ENCODE measurements around the gene RRP8. TPM values are rescaled to one million over a fixed set of nuclear protein-coding genes. Genes with fewer than 3 reads are reported as not detected.

RRP8 gene
- total and polyA plus RNA-seq, 2 of the 8 experiments (the other 6 are each of a cell fraction or from before 2014, with no cell fraction given) = 4.2 to 14.9 TPM

DNA sequence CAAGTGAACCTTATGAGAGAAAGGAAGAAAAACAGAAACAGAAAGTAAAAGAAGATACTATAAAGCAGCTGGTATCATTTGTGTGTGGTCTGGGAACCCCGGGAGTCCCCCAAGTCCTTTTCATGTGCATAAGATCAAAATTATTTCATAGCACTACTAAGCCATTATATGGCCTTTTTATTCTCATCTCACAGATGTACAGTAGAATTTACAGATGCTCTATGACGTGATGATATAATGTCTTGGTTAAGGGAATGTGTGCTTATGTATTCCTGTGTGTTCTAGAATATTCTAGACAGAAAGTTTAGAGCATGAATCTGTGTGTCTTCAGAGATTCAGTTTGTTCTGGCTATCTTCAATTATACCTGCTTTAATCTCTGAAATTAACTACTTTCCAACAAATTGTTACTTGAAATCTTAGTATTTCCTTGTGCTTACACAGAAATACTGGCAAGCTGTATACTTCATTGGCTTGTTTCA lies 24.4 kb upstream of the RRP8 start:
- Histone ChIP-seq H3K79me1 (ENCODE audit: low read depth, low read length) (no peaks in the 10 kb centered on the region; the same call in none of the 2 replicates), H4K20me1 (replicated peaks in 1 of 2; ENCODE audit: control insufficient read depth in 1 of 2, insufficient read depth in 2 of 2, low read length in 2 of 2) (peaks cover 5 to 10% of the 10 kb centered on the region in 2 experiments), H3K9ac (replicated peaks in 1 of 4; ENCODE audit: extremely low read depth in 1 of 4, low read depth in 3 of 4, low read length in 3 of 4) (no peak overlapping the region), H3K23me2 (ENCODE audit: low read depth, low read length) (peaks cover 12% of the 10 kb centered on the region), H3K4me1 (replicated peaks in 1 of 4; ENCODE audit: control insufficient read depth in 3 of 4, insufficient read depth in 4 of 4, low read length in 3 of 4) (peaks cover 0 to 6% (median 2%) of the 10 kb centered on the region in 4 experiments; a peak in 3 of 7 replicates), H2BK20ac (ENCODE audit: low read length) (no peak overlapping the region), H3K79me2 (ENCODE audit: control insufficient read depth in 1 of 2, insufficient read depth in 2 of 2, low read length in 2 of 2) (no peaks in the 10 kb centered on the region), H2BK120ac (replicated peaks; ENCODE audit: low read depth, low read length) (no peak overlapping the region), H3K14ac (ENCODE audit: insufficient read length) (no peak overlapping the region), H4K5ac (ENCODE audit: insufficient read length, low read depth, low read length) (no peak overlapping the region), H3K4ac (replicated peaks; ENCODE audit: insufficient read length, low read depth, low read length) (no peak overlapping the region), H3K36me3 (ENCODE audit: control insufficient read depth in 2 of 4, insufficient read depth in 4 of 4, low read length in 3 of 4) (peaks cover 0 to 3% (median 1%) of the 10 kb centered on the region in 4 experiments; a peak in 3 of 8 replicates), H2AK5ac (ENCODE audit: low read depth, low read length) (no peak overlapping the region), H2BK12ac (ENCODE audit: low read depth, low read length) (no peak overlapping the region), H3K4me2 (ENCODE audit: insufficient read depth in 1 of 2, low read depth in 2 of 2, low read length in 2 of 2) (no peak overlapping the region), H3K18ac (ENCODE audit: extremely low read depth, low read length) (no peak overlapping the region), H3K27me3 (replicated peaks in 1 of 4; ENCODE audit: control insufficient read depth in 3 of 4, extremely low read depth in 1 of 4, insufficient read depth in 3 of 4, low read length in 3 of 4) (peaks cover 13 to 43% (median 34%) of the 10 kb centered on the region in 4 experiments), H2AFZ (ENCODE audit: low read length) (no peak overlapping the region), H4K91ac (replicated peaks; ENCODE audit: insufficient read length, low read length) (no peak overlapping the region), H3K4me3 (ENCODE audit: extremely low read depth in 1 of 4, insufficient read depth in 2 of 4, low read depth in 3 of 4, low read length in 4 of 4) (no peak overlapping the region), H3K23ac (ENCODE audit: insufficient read length) (no peak overlapping the region), H3K56ac (replicated peaks; ENCODE audit: insufficient read length, low read depth, low read length) (no peak overlapping the region), H4K8ac (ENCODE audit: extremely low read depth, insufficient read depth, low read length) (no peak overlapping the region), H3K27ac (ENCODE audit: low read depth, low read length) (no peak overlapping the region), H3K9me3 (ENCODE audit: insufficient read depth in 2 of 2, low read depth in 1 of 2, low read length in 1 of 2) (no peaks in the 10 kb centered on the region), H2BK15ac (ENCODE audit: low read length) (no peak overlapping the region), H2BK5ac (ENCODE audit: low read depth, low read length) (no peak overlapping the region)
- ChIA-PET POLR2A (ENCODE audit: partially characterized antibody) (interaction anchor here (1.1 to 1.9 kb wide), 4 partner anchors 9 to 54 kb away, joined by 3 to 9 read pairs (median 3); partner anchors contain the start of genes TAF10 and TPP1), CTCF (ENCODE audit: partially characterized antibody) (interaction anchor here (1.3 to 1.8 kb wide), 3 partner anchors 9 to 55 kb away, joined by 3 to 6 read pairs (median 4); partner anchors contain the start of genes MRPL17 and TAF10)
- TF ChIP-seq BRCA1 (IDR thresholded peaks at IDR 0.05; ENCODE audit: low read depth, low read length) (no peak), RXRA (IDR thresholded peaks at IDR 0.05; ENCODE audit: insufficient read depth, low read depth, low read length) (no peak), EGR1 (IDR thresholded peaks at IDR 0.05; ENCODE audit: borderline replicate concordance, low read depth, low read length) (no peak), POLR2AphosphoS5 (IDR thresholded peaks at IDR 0.05; ENCODE audit: low read depth, low read length) (no peak), BCL11A (IDR thresholded peaks at IDR 0.05; ENCODE audit: low read depth in 2 of 2, low read length in 2 of 2) (no peak), KDM5A (IDR thresholded peaks at IDR 0.05; ENCODE audit: low read length) (no peak), CHD2 (IDR thresholded peaks at IDR 0.05; ENCODE audit: low read length) (no peak), ASH2L (IDR thresholded peaks at IDR 0.05; ENCODE audit: low read length) (no peak), TEAD4 (IDR thresholded peaks at IDR 0.05; ENCODE audit: low read depth, low read length) (no peak), KDM4A (IDR thresholded peaks at IDR 0.05; ENCODE audit: low read depth, low read length, severe bottlenecking) (no peak), GTF2F1 (IDR thresholded peaks at IDR 0.05; ENCODE audit: borderline replicate concordance, low read depth, low read length) (no peak), JUND (IDR thresholded peaks at IDR 0.05; ENCODE audit: low read length) (no peak), ZNF274 (IDR thresholded peaks at IDR 0.05; ENCODE audit: borderline replicate concordance, extremely low read depth, low read length) (no peak)
- TF ChIP-seq, protein P1, sequence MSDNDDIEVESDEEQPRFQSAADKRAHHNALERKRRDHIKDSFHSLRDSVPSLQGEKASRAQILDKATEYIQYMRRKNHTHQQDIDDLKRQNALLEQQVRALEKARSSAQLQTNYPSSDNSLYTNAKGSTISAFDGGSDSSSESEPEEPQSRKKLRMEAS (IDR thresholded peaks at IDR 0.05) = no peak
- DNase-seq (ENCODE audit: low read depth in 1 of 2, low spot score in 2 of 2) = no peak
- no peak for FAIRE-seq
- WGBS, 2 experiments (ENCODE audit: extremely low coverage in 1 of 2, insufficient coverage in 1 of 2, insufficient read length in 1 of 2, insufficient replicate concordance in 2 of 2, low coverage in 1 of 2, low lambda C conversion rate in 2 of 2, missing lambda C conversion rate in 1 of 2) = 85% methylated on average over 2 of the region's 2 CpGs; no CpG with 5 or more reads in 1 of the 2 experiments
